Stomach (tissue), 4 donors: ENCODE data around the gene SIRT3.
"Not testable (repeated sequence)": the region's sequence is repeated elsewhere in the genome, so short reads cannot be mapped to it uniquely, and the experiment has no call there.

ENCODE experiments used
- POLR2A ChIP-seq, 4 donors: fragments of 450-650 bp; IDR thresholded peaks; one replicate each; pipeline ENCODE4 v1.6.1; 2016; ENCODE audit warnings: antibody characterized with exemption in 4 of 4, control low read depth in 2 of 4, mild to moderate bottlenecking in 1 of 4, moderate library complexity in 1 of 4
- POLR2AphosphoS5 ChIP-seq, 3 donors: sonication (generic); formaldehyde crosslinking; IDR thresholded peaks; one replicate each; pipeline ENCODE4 v1.6.1; 2016; ENCODE audit warnings: antibody characterized with exemption in 3 of 3
- TF ChIP-seq, protein P1 (sequence below), 7 experiments: fragments of 450-650 bp in 4 of 7; fragments of 200-600 bp in 3 of 7; sonication (generic) in 3 of 7; IDR thresholded peaks; one replicate each; pipeline ENCODE4 v1.5.1; 2016 to 2019; ENCODE audit warnings: antibody characterized with exemption in 7 of 7, control low read depth in 2 of 7, mild to moderate bottlenecking in 1 of 7

DNA sequence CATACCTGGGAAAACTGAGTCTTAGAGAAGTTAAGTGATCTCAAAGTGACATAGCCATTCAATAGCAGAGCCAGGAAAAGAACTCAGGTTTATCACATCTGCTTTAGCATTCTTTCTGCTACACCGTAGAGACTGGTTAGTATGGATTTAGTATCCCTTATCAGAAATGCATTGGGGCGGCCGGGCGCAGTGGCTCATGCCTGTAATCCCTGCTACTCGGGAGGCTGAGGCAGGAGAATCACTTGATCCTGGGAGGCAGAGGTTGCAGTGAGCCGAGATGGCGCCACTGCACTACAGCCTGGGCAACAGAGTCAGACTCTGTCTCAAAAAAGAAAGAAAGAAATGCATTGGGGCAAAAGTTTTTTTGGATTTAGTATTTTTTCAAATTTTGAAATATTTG lies 2.2 kb upstream of the SIRT3 start:
- TF ChIP-seq, protein P1, sequence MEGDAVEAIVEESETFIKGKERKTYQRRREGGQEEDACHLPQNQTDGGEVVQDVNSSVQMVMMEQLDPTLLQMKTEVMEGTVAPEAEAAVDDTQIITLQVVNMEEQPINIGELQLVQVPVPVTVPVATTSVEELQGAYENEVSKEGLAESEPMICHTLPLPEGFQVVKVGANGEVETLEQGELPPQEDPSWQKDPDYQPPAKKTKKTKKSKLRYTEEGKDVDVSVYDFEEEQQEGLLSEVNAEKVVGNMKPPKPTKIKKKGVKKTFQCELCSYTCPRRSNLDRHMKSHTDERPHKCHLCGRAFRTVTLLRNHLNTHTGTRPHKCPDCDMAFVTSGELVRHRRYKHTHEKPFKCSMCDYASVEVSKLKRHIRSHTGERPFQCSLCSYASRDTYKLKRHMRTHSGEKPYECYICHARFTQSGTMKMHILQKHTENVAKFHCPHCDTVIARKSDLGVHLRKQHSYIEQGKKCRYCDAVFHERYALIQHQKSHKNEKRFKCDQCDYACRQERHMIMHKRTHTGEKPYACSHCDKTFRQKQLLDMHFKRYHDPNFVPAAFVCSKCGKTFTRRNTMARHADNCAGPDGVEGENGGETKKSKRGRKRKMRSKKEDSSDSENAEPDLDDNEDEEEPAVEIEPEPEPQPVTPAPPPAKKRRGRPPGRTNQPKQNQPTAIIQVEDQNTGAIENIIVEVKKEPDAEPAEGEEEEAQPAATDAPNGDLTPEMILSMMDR (IDR thresholded peaks at IDR 0.05), result not testable (repeated sequence)
- not testable (repeated sequence) for TF ChIP-seq POLR2A, POLR2AphosphoS5 (IDR thresholded peaks at IDR 0.05)
